Measurements from ENCODE around the gene SPTBN4.
"Not testable (repeated sequence)": the region's sequence is repeated elsewhere in the genome, so short reads cannot be mapped to it uniquely, and the experiment has no call there.

Gene SPTBN4

GRCh38 chr19:40507892-40508291, 41.1 kb downstream of the SPTBN4 start:
- DNase-seq (ENCODE audit: low spot score): no peak

GRCh38 chr19:40508739-40509260, 42.0 kb downstream of the SPTBN4 start:
- no peak for DNase-seq (ENCODE audit: low spot score)

GRCh38 chr19:40510526-40511115, 43.8 kb downstream of the SPTBN4 start:
- DNase-seq (ENCODE audit: low spot score): no peak

- DNase-seq (ENCODE audit: low spot score): no peak
These were observed 44.7 kb downstream of the SPTBN4 start for GRCh38 chr19:40511487-40511886.

- no peak for DNase-seq (ENCODE audit: low spot score)
These were observed 45.3 kb downstream of the SPTBN4 start for GRCh38 chr19:40512110-40512472.

- DNase-seq (ENCODE audit: low spot score): peak; percentile 51
These were observed 45.9 kb downstream of the SPTBN4 start for GRCh38 chr19:40512473-40513344.

GRCh38 chr19:40513345-40513678, 46.5 kb downstream of the SPTBN4 start:
- no peak for DNase-seq (ENCODE audit: low spot score)

GRCh38 chr19:40513741-40514315, 47.0 kb downstream of the SPTBN4 start:
- no peak for DNase-seq (ENCODE audit: low spot score)

- DNase-seq (ENCODE audit: low spot score): no peak
These were observed 50.4 kb downstream of the SPTBN4 start for GRCh38 chr19:40517248-40517647.

- peak; percentile 68 for DNase-seq (ENCODE audit: low spot score)
These were observed 52.8 kb downstream of the SPTBN4 start for GRCh38 chr19:40519352-40520322.

GRCh38 chr19:40521276-40521675, 54.5 kb downstream of the SPTBN4 start:
- DNase-seq (ENCODE audit: low spot score): no peak

- DNase-seq (ENCODE audit: low spot score): not testable (repeated sequence)
These were observed 55.1 kb downstream of the SPTBN4 start for GRCh38 chr19:40521900-40522299.

- DNase-seq (ENCODE audit: low spot score): peak; percentile 81
These were observed 56.7 kb downstream of the SPTBN4 start for GRCh38 chr19:40523322-40524047.

GRCh38 chr19:40524133-40524549, 57.3 kb downstream of the SPTBN4 start:
- DNase-seq (ENCODE audit: low spot score): no peak

GRCh38 chr19:40524655-40525054, 57.9 kb downstream of the SPTBN4 start:
- DNase-seq (ENCODE audit: low spot score): no peak

GRCh38 chr19:40525234-40526051, 58.6 kb downstream of the SPTBN4 start:
- no peak for DNase-seq (ENCODE audit: low spot score)

- DNase-seq (ENCODE audit: low spot score): no peak
These were observed 61.3 kb downstream of the SPTBN4 start for GRCh38 chr19:40528078-40528477.

GRCh38 chr19:40528533-40529092, 61.8 kb downstream of the SPTBN4 start:
- DNase-seq (ENCODE audit: low spot score): no peak

GRCh38 chr19:40529093-40529954, 62.5 kb downstream of the SPTBN4 start:
- peak; percentile 99 for DNase-seq (ENCODE audit: low spot score)

Data from AG08396 (cell line).